ENCODE measurements around the gene GDF7. TPM values are rescaled to one million over a fixed set of nuclear protein-coding genes. Genes with fewer than 3 reads are reported as not detected.

GDF7 gene
- total RNA-seq, 4 donors from 2014 or later: 1.9 to 3.1 (median 2.4) TPM

GRCh38 chr2:20619624-20620024, 47.3 kb upstream of the GDF7 start:
- no peaks in the 10 kb centered on the region for H3K9me3 ChIP-seq
- 75% methylated on average over 9 of the region's 13 CpGs for WGBS

GRCh38 chr2:20620271-20620681, 46.7 kb upstream of the GDF7 start:
- Histone ChIP-seq H3K27ac (peak overlapping the region; percentile 90), H3K4me3 (no peak overlapping the region), H3K9me3 (no peaks in the 10 kb centered on the region), H3K36me3 (peaks cover 48% of the 10 kb centered on the region), H3K27me3 (no peaks in the 10 kb centered on the region), H3K4me1 (peaks cover 68% of the 10 kb centered on the region)
- peak; percentile 58 to 60 for DNase-seq (ENCODE audit: low spot score in 2 of 2)
- WGBS: 88% methylated on average over 8 of the region's 8 CpGs
- TF ChIP-seq EP300 (IDR thresholded peaks at IDR 0.05) (no peak), POLR2AphosphoS5 (IDR thresholded peaks at IDR 0.05) (no peak), CTCF (IDR thresholded peaks at IDR 0.05) (no peak), POLR2A (IDR thresholded peaks at IDR 0.05) (no peak)

More at GRCh38 chr2:20619624-20620024, 47.3 kb upstream of the GDF7 start:
- Histone ChIP-seq H3K36me3 (peaks cover 42% of the 10 kb centered on the region), H3K4me3 (no peak overlapping the region), H3K27me3 (no peaks in the 10 kb centered on the region), H3K4me1 (peaks cover 74% of the 10 kb centered on the region), H3K27ac (peak overlapping the region; percentile 90)
- TF ChIP-seq EP300 (IDR thresholded peaks at IDR 0.05): no peak
- TF ChIP-seq POLR2AphosphoS5 (IDR thresholded peaks at IDR 0.05): no peak
- no peak for TF ChIP-seq POLR2A (IDR thresholded peaks at IDR 0.05)
- no peak for TF ChIP-seq CTCF (IDR thresholded peaks at IDR 0.05)
- DNase-seq (ENCODE audit: low spot score in 2 of 2): peak; percentile 67 to 73

- TF ChIP-seq CTCF (IDR thresholded peaks at IDR 0.05): no peak
- TF ChIP-seq EP300 (IDR thresholded peaks at IDR 0.05): no peak
- no peak for TF ChIP-seq POLR2AphosphoS5 (IDR thresholded peaks at IDR 0.05)
- no peak for TF ChIP-seq POLR2A (IDR thresholded peaks at IDR 0.05)
- no peaks in the 10 kb centered on the region for H3K27me3 ChIP-seq
- H3K36me3 ChIP-seq: peaks cover 48% of the 10 kb centered on the region
- WGBS: 60% methylated on average over 4 of the region's 4 CpGs
- H3K4me1 ChIP-seq: peaks cover 62% of the 10 kb centered on the region
- no peaks in the 10 kb centered on the region for H3K9me3 ChIP-seq
- peak overlapping the region; percentile 90 for H3K27ac ChIP-seq
- peak; percentile 60 to 69 for DNase-seq (ENCODE audit: low spot score in 2 of 2)
- H3K4me3 ChIP-seq: no peak overlapping the region
Measured at GRCh38 chr2:20620696-20621365, 46.1 kb upstream of the GDF7 start.

- WGBS: 73% methylated on average over 11 of the region's 12 CpGs
Measured at GRCh38 chr2:20621366-20622295, 45.3 kb upstream of the GDF7 start.

More at GRCh38 chr2:20621366-20622295, 45.3 kb upstream of the GDF7 start:
- peaks cover 48% of the 10 kb centered on the region for H3K36me3 ChIP-seq
- peak; percentile 47 to 61 for DNase-seq (ENCODE audit: low spot score in 2 of 2)
- no peak overlapping the region for H3K4me3 ChIP-seq
- TF ChIP-seq POLR2AphosphoS5 (IDR thresholded peaks at IDR 0.05): no peak
- no peak for TF ChIP-seq CTCF (IDR thresholded peaks at IDR 0.05)
- no peak for TF ChIP-seq POLR2A (IDR thresholded peaks at IDR 0.05)
- TF ChIP-seq EP300 (IDR thresholded peaks at IDR 0.05): no peak
- no peaks in the 10 kb centered on the region for H3K9me3 ChIP-seq
- H3K4me1 ChIP-seq: peaks cover 54% of the 10 kb centered on the region
- no peak overlapping the region for H3K27ac ChIP-seq
- no peaks in the 10 kb centered on the region for H3K27me3 ChIP-seq
